Measurements from ENCODE around the gene ETV4. TPM values are rescaled to one million over a fixed set of nuclear protein-coding genes. Genes with fewer than 3 reads are reported as not detected.
A peak's percentile ranks its signal among the peaks of the same experiment; 100 is the strongest.

ETV4 gene
- total RNA-seq, 1 donor from 2014 or later: 1.6 TPM

DNA sequence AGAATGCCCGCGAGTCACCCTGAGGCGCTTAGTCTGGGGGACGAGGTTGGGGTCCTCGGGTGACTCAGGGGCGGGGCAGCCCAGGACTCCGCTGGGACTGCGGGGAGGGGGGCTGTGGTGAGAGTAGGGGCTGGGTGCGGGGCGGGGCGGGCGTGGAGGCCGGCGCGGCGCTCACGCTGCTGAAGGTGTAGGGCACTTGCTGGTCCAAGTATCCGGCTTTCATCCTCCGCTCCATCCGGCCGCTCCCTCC, 832 bp downstream of the ETV4 start:
- H3K4me3 ChIP-seq (ENCODE audit: low read length in 3 of 3): peak overlapping the region in 1 of 3 donors; percentile 62
- no peaks in the 10 kb centered on the region for H3K9me3 ChIP-seq (ENCODE audit: control insufficient read depth in 3 of 3, low read length in 3 of 3)
- H3K36me3 ChIP-seq (ENCODE audit: control insufficient read depth in 3 of 3, insufficient read depth in 3 of 3, low read length in 3 of 3): no peaks in the 10 kb centered on the region
- peaks cover 17 to 30% (median 27%) of the 10 kb centered on the region in 3 donors for H3K27me3 ChIP-seq (ENCODE audit: control insufficient read depth in 3 of 3, insufficient read depth in 3 of 3, low read length in 3 of 3)
- peaks cover 8 to 16% (median 13%) of the 10 kb centered on the region in 3 donors for H3K4me1 ChIP-seq (ENCODE audit: control insufficient read depth in 3 of 3, insufficient read depth in 3 of 3, low read length in 3 of 3)
- no peak overlapping the region for H3K27ac ChIP-seq (ENCODE audit: low read depth, low read length)
- no peak overlapping the region for H3K9ac ChIP-seq (ENCODE audit: low read depth in 1 of 3, low read length in 3 of 3)

DNA sequence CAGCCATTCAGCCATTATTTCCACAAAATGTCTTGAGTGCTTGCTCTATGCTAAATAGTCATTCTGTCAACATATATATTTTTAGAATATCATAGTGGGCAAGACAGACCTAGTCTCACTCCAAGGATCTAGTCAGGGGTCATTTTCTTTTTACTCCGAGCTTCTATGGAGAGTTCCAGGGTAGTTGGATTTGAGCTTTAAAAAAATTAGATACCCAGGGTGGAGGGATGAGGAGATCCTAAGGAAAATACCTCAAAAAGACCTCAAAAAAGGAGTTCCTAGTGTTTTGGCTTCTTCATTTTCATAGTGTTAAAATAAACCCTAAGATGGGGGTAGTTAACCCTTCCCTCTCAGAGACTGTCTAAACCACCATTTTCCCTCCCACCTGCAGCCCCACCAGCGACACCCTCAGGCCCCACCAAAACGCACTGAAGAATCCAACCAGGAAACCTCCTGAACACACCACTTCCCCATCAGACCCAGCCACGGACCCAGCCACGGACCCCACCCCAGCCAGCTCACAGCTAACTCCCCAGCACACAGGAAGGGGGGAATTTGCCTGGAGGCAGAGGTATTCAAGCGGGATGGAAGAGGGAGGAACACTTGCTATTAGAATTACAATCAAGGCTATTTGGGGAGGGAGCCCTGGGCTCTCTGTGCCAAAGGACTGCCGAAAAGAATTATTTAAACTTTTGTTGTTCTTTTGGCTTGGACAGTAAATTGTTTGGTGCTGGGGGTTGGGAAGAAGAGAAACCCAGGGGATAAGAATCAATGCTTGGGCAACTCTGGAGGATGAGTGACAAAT, 2.2 kb downstream of the ETV4 start:
- Histone ChIP-seq H3K27ac (ENCODE audit: low read depth, low read length) (no peak overlapping the region), H3K36me3 (ENCODE audit: control insufficient read depth in 3 of 3, insufficient read depth in 3 of 3, low read length in 3 of 3) (no peaks in the 10 kb centered on the region), H3K9me3 (ENCODE audit: control insufficient read depth in 3 of 3, low read length in 3 of 3) (no peaks in the 10 kb centered on the region), H3K4me3 (ENCODE audit: low read length in 3 of 3) (no peak overlapping the region), H3K27me3 (ENCODE audit: control insufficient read depth in 3 of 3, insufficient read depth in 3 of 3, low read length in 3 of 3) (peaks cover 13 to 30% (median 27%) of the 10 kb centered on the region in 3 donors), H3K9ac (ENCODE audit: low read depth in 1 of 3, low read length in 3 of 3) (no peak overlapping the region), H3K4me1 (ENCODE audit: control insufficient read depth in 3 of 3, insufficient read depth in 3 of 3, low read length in 3 of 3) (peaks cover 8 to 16% (median 13%) of the 10 kb centered on the region in 3 donors)

GRCh38 chr17:43543300-43543699, 2.8 kb downstream of the ETV4 start:
- Histone ChIP-seq H3K9ac (ENCODE audit: low read depth in 1 of 3, low read length in 3 of 3) (no peak overlapping the region), H3K27me3 (ENCODE audit: control insufficient read depth in 3 of 3, insufficient read depth in 3 of 3, low read length in 3 of 3) (peaks cover 13 to 30% (median 27%) of the 10 kb centered on the region in 3 donors), H3K4me1 (ENCODE audit: control insufficient read depth in 3 of 3, insufficient read depth in 3 of 3, low read length in 3 of 3) (peaks cover 8 to 16% (median 13%) of the 10 kb centered on the region in 3 donors), H3K4me3 (ENCODE audit: low read length in 3 of 3) (no peak overlapping the region), H3K36me3 (ENCODE audit: control insufficient read depth in 3 of 3, insufficient read depth in 3 of 3, low read length in 3 of 3) (no peaks in the 10 kb centered on the region), H3K9me3 (ENCODE audit: control insufficient read depth in 3 of 3, low read length in 3 of 3) (no peaks in the 10 kb centered on the region), H3K27ac (ENCODE audit: low read depth, low read length) (no peak overlapping the region)

DNA sequence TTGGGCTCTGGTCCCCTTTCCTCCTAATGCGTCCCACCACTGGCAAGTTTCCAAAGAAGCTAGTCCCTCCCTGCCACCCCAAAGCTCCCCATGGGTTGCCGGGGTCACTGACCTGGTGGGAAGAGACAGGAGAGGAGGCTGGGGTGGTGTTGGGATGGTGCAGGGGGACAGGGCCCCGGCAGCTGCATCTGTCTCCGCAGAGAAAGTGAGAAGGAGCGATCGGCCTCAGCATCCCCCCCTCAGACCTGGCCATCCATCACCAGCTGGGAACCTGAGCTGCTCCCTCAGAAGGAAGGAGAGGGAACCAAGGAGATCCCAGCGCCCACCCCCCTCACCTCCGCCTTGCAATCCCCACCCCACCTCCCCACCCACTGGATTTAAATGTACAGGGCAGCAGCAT, 3.3 kb downstream of the ETV4 start:
- no peaks in the 10 kb centered on the region for H3K9me3 ChIP-seq (ENCODE audit: control insufficient read depth in 3 of 3, low read length in 3 of 3)
- peaks cover 13 to 30% (median 27%) of the 10 kb centered on the region in 3 donors for H3K27me3 ChIP-seq (ENCODE audit: control insufficient read depth in 3 of 3, insufficient read depth in 3 of 3, low read length in 3 of 3)
- H3K27ac ChIP-seq (ENCODE audit: low read depth, low read length): no peak overlapping the region
- H3K4me3 ChIP-seq (ENCODE audit: low read length in 3 of 3): no peak overlapping the region
- H3K4me1 ChIP-seq (ENCODE audit: control insufficient read depth in 3 of 3, insufficient read depth in 3 of 3, low read length in 3 of 3): peaks cover 8 to 16% (median 13%) of the 10 kb centered on the region in 3 donors
- H3K36me3 ChIP-seq (ENCODE audit: control insufficient read depth in 3 of 3, insufficient read depth in 3 of 3, low read length in 3 of 3): no peaks in the 10 kb centered on the region
- H3K9ac ChIP-seq (ENCODE audit: low read depth in 1 of 3, low read length in 3 of 3): no peak overlapping the region

DNA sequence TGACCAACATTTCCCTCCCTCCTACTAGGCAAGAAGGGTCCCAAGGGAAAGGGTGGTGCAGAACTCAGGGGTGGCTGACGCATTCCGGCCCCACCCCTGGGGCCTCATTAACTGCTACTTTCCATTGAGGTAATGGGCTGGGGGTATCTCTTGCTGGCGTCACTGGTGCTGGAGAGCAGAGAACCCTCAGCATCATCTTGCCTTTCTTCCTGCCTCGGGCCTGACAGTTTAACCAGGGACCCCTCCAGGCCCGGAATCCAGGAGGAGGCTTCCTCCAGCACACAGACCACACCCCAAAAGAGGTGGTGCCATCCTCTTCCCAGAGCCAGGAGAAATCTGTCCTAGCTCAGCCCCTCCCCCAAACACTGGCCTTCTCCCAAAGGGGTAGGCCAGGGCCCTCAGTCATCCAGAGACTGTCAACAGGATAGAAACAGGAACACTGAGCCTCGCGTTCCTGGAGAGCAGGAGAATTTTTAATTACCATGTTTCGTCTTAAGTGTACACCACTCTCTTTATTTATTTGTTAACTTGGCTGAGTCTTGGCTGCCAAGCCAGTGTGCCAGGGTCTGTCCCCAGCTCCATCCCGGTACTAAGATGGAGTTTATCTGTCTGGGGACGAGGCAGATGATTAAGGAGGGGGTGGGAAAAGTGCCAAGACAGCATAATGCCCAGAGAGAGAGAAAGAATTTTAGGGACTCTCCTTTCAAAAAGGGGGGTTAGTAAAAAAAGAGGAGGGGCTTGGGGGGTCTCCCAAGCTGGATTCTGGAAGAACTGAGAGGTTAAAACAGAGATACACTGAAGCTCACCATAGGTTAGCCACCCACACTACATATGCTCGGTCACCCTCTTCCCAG, 5.1 kb downstream of the ETV4 start:
- Histone ChIP-seq H3K27me3 (ENCODE audit: control insufficient read depth in 3 of 3, insufficient read depth in 3 of 3, low read length in 3 of 3) (peaks cover 13 to 27% (median 26%) of the 10 kb centered on the region in 3 donors), H3K27ac (ENCODE audit: low read depth, low read length) (no peak overlapping the region), H3K9me3 (ENCODE audit: control insufficient read depth in 3 of 3, low read length in 3 of 3) (no peaks in the 10 kb centered on the region), H3K4me1 (ENCODE audit: control insufficient read depth in 3 of 3, insufficient read depth in 3 of 3, low read length in 3 of 3) (peaks cover 2 to 10% (median 6%) of the 10 kb centered on the region in 3 donors), H3K36me3 (ENCODE audit: control insufficient read depth in 3 of 3, insufficient read depth in 3 of 3, low read length in 3 of 3) (no peaks in the 10 kb centered on the region), H3K9ac (ENCODE audit: low read depth in 1 of 3, low read length in 3 of 3) (no peak overlapping the region), H3K4me3 (ENCODE audit: low read length in 3 of 3) (no peak overlapping the region)

- no peak overlapping the region for H3K4me3 ChIP-seq (ENCODE audit: low read length in 3 of 3)
- H3K4me1 ChIP-seq (ENCODE audit: control insufficient read depth in 3 of 3, insufficient read depth in 3 of 3, low read length in 3 of 3): peaks cover under 1 to 6% (median 3%) of the 10 kb centered on the region in 3 donors
- no peaks in the 10 kb centered on the region for H3K27me3 ChIP-seq (ENCODE audit: control insufficient read depth in 3 of 3, insufficient read depth in 3 of 3, low read length in 3 of 3)
Observed at GRCh38 chr17:43536236-43536992, 9.7 kb downstream of the ETV4 start.

DNA sequence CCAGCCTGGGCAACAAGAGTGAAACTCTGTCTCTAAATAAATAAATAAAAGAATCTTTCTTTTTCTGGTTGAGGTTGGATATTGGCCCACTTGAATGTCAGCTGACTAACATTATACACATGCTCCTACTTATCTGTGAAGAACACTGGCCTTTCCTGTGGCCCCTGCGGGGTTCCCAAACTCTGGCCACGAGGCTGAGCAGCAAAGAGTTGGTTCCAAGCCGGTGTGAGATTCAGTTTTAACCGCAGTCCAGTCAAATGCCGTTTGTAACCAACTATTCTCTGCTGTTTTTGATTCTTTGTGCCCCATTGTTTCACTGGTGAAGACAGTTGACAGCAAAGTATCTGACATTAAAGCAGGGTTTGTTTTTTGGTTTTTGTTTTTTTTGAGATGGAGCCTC, 11.2 kb downstream of the ETV4 start:
- Histone ChIP-seq H3K27ac (ENCODE audit: low read depth, low read length) (no peak overlapping the region), H3K4me3 (ENCODE audit: low read length in 3 of 3) (no peak overlapping the region), H3K4me1 (ENCODE audit: control insufficient read depth in 3 of 3, insufficient read depth in 3 of 3, low read length in 3 of 3) (peaks cover 11 to 21% (median 18%) of the 10 kb centered on the region in 3 donors), H3K27me3 (ENCODE audit: control insufficient read depth in 3 of 3, insufficient read depth in 3 of 3, low read length in 3 of 3) (no peaks in the 10 kb centered on the region), H3K9ac (ENCODE audit: low read depth in 1 of 3, low read length in 3 of 3) (no peak overlapping the region), H3K9me3 (ENCODE audit: control insufficient read depth in 3 of 3, low read length in 3 of 3) (no peaks in the 10 kb centered on the region), H3K36me3 (ENCODE audit: control insufficient read depth in 3 of 3, insufficient read depth in 3 of 3, low read length in 3 of 3) (no peaks in the 10 kb centered on the region)

More at GRCh38 chr17:43536236-43536992, 9.7 kb downstream of the ETV4 start:
- Histone ChIP-seq H3K36me3 (ENCODE audit: control insufficient read depth in 3 of 3, insufficient read depth in 3 of 3, low read length in 3 of 3) (no peaks in the 10 kb centered on the region), H3K9ac (ENCODE audit: low read depth in 1 of 3, low read length in 3 of 3) (no peak overlapping the region), H3K9me3 (ENCODE audit: control insufficient read depth in 3 of 3, low read length in 3 of 3) (no peaks in the 10 kb centered on the region), H3K27ac (ENCODE audit: low read depth, low read length) (no peak overlapping the region)

GRCh38 chr17:43533699-43534098, 12.4 kb downstream of the ETV4 start:
- Histone ChIP-seq H3K9ac (ENCODE audit: low read depth in 1 of 3, low read length in 3 of 3) (no peak overlapping the region), H3K27me3 (ENCODE audit: control insufficient read depth in 3 of 3, insufficient read depth in 3 of 3, low read length in 3 of 3) (no peaks in the 10 kb centered on the region), H3K36me3 (ENCODE audit: control insufficient read depth in 3 of 3, insufficient read depth in 3 of 3, low read length in 3 of 3) (no peaks in the 10 kb centered on the region), H3K9me3 (ENCODE audit: control insufficient read depth in 3 of 3, low read length in 3 of 3) (no peaks in the 10 kb centered on the region), H3K27ac (ENCODE audit: low read depth, low read length) (no peak overlapping the region), H3K4me1 (ENCODE audit: control insufficient read depth in 3 of 3, insufficient read depth in 3 of 3, low read length in 3 of 3) (peaks cover 15 to 31% (median 25%) of the 10 kb centered on the region in 3 donors), H3K4me3 (ENCODE audit: low read length in 3 of 3) (no peak overlapping the region)

GRCh38 chr17:43532581-43532980, 13.6 kb downstream of the ETV4 start:
- H3K27me3 ChIP-seq (ENCODE audit: control insufficient read depth in 3 of 3, insufficient read depth in 3 of 3, low read length in 3 of 3): no peaks in the 10 kb centered on the region
- H3K27ac ChIP-seq (ENCODE audit: low read depth, low read length): no peak overlapping the region
- no peaks in the 10 kb centered on the region for H3K9me3 ChIP-seq (ENCODE audit: control insufficient read depth in 3 of 3, low read length in 3 of 3)
- no peak overlapping the region for H3K4me3 ChIP-seq (ENCODE audit: low read length in 3 of 3)
- no peaks in the 10 kb centered on the region for H3K36me3 ChIP-seq (ENCODE audit: control insufficient read depth in 3 of 3, insufficient read depth in 3 of 3, low read length in 3 of 3)
- no peak overlapping the region for H3K9ac ChIP-seq (ENCODE audit: low read depth in 1 of 3, low read length in 3 of 3)
- H3K4me1 ChIP-seq (ENCODE audit: control insufficient read depth in 3 of 3, insufficient read depth in 3 of 3, low read length in 3 of 3): peaks cover 23 to 40% (median 33%) of the 10 kb centered on the region in 3 donors
